ENCODE measurements around the gene USP20.
A peak's percentile ranks its signal among the peaks of the same experiment; 100 is the strongest.

Gene USP20

GRCh38 chr9:129875181-129875611, 39.9 kb downstream of the USP20 start:
- DNase-seq (ENCODE audit: low read depth in 2 of 2) = no peak

GRCh38 chr9:129875687-129876395, 40.6 kb downstream of the USP20 start:
- DNase-seq (ENCODE audit: low read depth in 2 of 2) = no peak

- DNase-seq (ENCODE audit: low read depth in 2 of 2) = no peak
Observed at GRCh38 chr9:129876815-129877214, 41.6 kb downstream of the USP20 start.

GRCh38 chr9:129878291-129878690, 43.0 kb downstream of the USP20 start:
- DNase-seq (ENCODE audit: low read depth in 2 of 2) = no peak

- no peak for DNase-seq (ENCODE audit: low read depth in 2 of 2)
Observed at GRCh38 chr9:129879103-129879699, 43.9 kb downstream of the USP20 start.

- no peak for DNase-seq (ENCODE audit: low read depth in 2 of 2)
Observed at GRCh38 chr9:129879991-129880653, 44.9 kb downstream of the USP20 start.

- peak; percentile 45 to 47 for DNase-seq (ENCODE audit: low read depth in 2 of 2)
Observed at GRCh38 chr9:129880654-129881546, 45.6 kb downstream of the USP20 start.

GRCh38 chr9:129881547-129882324, 46.5 kb downstream of the USP20 start:
- no peak for DNase-seq (ENCODE audit: low read depth in 2 of 2)

GRCh38 chr9:129884220-129885017, 49.2 kb downstream of the USP20 start:
- peak; percentile 42 to 47 for DNase-seq (ENCODE audit: low read depth in 2 of 2)

- DNase-seq (ENCODE audit: low read depth in 2 of 2) = no peak
Observed at GRCh38 chr9:129885018-129885669, 49.9 kb downstream of the USP20 start.

- peak; percentile 56 to 62 for DNase-seq (ENCODE audit: low read depth in 2 of 2)
Observed at GRCh38 chr9:129885670-129886106, 50.4 kb downstream of the USP20 start.

GRCh38 chr9:129886226-129887174, 51.2 kb downstream of the USP20 start:
- no peak for DNase-seq (ENCODE audit: low read depth in 2 of 2)

GRCh38 chr9:129887334-129888292, 52.4 kb downstream of the USP20 start:
- no peak for DNase-seq (ENCODE audit: low read depth in 2 of 2)

GRCh38 chr9:129888293-129889121, 53.2 kb downstream of the USP20 start:
- no peak for DNase-seq (ENCODE audit: low read depth in 2 of 2)

GRCh38 chr9:129889122-129889940, 54.1 kb downstream of the USP20 start:
- no peak for DNase-seq (ENCODE audit: low read depth in 2 of 2)
